Right atrium auricular region (tissue), 2 donors: ENCODE measurements around the gene COL4A6. TPM values are rescaled to one million over a fixed set of nuclear protein-coding genes. Genes with fewer than 3 reads are reported as not detected.
"Not testable (repeated sequence)": the region's sequence is repeated elsewhere in the genome, so short reads cannot be mapped to it uniquely, and the experiment has no call there.

Source experiments
- DNase-seq: peaks from one replicate; pipeline ENCODE4 v3.0.0-alpha.2; 2019; ENCODE audit warnings: low spot score
- H3K27ac ChIP-seq, 2 donors: fragments of 200-600 bp; sonication (generic); 1 replicate in 1 of 2; 2 replicates in 1 of 2; pipeline ENCODE4 v1.5.1; 2016 to 2019
- H3K27me3 ChIP-seq, 2 donors: fragments of 200-600 bp; sonication (generic); one replicate each; pipeline versions ENCODE4 v1.5.1 to v1.6.0; 2017 to 2019
- H3K36me3 ChIP-seq: fragments of 200-600 bp; sonication (generic); one replicate; pipeline ENCODE4 v1.5.1; 2016
- H3K4me1 ChIP-seq, 2 donors: fragments of 200-600 bp; sonication (generic); one replicate each; pipeline versions ENCODE4 v1.5.1 to v1.6.0; 2017 to 2019
- H3K4me3 ChIP-seq, 2 donors: fragments of 200-600 bp; sonication (generic); 1 replicate in 1 of 2; 2 replicates in 1 of 2; pipeline ENCODE4 v1.5.1; 2017 to 2019; ENCODE audit warnings: mild to moderate bottlenecking in 1 of 2, moderate library complexity in 1 of 2
- H3K9me3 ChIP-seq, 2 donors: fragments of 200-600 bp; sonication (generic); one replicate each; pipeline ENCODE4 v1.5.1; 2019
- total RNA-seq, 2 donors: library from RNA; depleted of rRNA; stranded (reverse); fragments of >200 nt; gene quantifications; one replicate each; pipeline ENCODE4 v1.1.0, GENCODE V29; 2016
- TF ChIP-seq, protein P1 (sequence below), 2 donors: fragments of 200-600 bp; sonication (generic); IDR thresholded peaks; one replicate each; pipeline ENCODE4 v1.5.1; 2019; ENCODE audit warnings: antibody characterized with exemption in 2 of 2

The COL4A6 gene
- total RNA-seq, 2 donors from 2014 or later, result 4.6 to 17.7 TPM

DNA sequence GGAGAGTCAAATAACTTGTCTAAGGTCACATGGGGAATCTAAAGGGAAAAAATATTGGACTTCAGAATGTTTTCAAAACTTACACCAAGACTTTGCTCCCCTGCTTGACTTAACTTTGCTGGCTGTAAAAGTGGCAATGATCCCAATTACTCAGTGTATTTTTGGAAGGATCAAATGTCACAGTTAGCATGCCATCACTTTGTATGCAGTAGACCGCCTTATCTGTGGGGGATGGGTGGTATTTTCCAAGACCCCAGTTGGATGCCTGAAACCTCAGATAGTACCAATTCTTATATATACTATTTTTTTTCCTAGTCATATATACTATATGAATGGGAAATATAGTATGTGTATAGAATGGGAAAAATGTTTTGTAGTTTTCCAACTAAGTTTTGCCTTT lies 53.4 kb downstream of the COL4A6 start:
- Histone ChIP-seq H3K27ac (no peak overlapping the region), H3K4me3 (no peak overlapping the region), H3K9me3 (peaks cover 0 to 6% of the 10 kb centered on the region in 2 donors), H3K4me1 (no peaks in the 10 kb centered on the region), H3K27me3 (no peaks in the 10 kb centered on the region), H3K36me3 (no peaks in the 10 kb centered on the region)
- TF ChIP-seq, protein P1, sequence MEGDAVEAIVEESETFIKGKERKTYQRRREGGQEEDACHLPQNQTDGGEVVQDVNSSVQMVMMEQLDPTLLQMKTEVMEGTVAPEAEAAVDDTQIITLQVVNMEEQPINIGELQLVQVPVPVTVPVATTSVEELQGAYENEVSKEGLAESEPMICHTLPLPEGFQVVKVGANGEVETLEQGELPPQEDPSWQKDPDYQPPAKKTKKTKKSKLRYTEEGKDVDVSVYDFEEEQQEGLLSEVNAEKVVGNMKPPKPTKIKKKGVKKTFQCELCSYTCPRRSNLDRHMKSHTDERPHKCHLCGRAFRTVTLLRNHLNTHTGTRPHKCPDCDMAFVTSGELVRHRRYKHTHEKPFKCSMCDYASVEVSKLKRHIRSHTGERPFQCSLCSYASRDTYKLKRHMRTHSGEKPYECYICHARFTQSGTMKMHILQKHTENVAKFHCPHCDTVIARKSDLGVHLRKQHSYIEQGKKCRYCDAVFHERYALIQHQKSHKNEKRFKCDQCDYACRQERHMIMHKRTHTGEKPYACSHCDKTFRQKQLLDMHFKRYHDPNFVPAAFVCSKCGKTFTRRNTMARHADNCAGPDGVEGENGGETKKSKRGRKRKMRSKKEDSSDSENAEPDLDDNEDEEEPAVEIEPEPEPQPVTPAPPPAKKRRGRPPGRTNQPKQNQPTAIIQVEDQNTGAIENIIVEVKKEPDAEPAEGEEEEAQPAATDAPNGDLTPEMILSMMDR (IDR thresholded peaks at IDR 0.05), result no peak
- no peak for DNase-seq

DNA sequence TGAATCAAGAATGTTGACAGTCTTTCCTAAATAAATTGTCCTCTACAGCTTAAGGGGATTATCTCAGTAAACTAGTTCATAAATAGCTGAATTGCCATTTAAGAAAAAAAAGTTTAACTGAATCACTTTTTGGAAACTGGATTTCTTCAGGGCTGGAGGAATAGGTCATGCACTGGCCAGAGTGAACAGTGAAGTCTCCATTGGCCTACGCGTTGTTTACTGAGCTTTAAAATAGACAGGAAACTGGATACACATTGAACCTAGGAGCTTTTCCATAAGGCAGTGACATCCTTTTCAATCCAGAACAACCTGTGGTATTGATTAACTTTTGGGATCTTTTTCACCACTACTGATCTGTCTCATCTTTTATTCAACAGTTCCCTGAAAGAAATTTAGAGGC lies 58.0 kb downstream of the COL4A6 start:
- TF ChIP-seq, protein P1 (IDR thresholded peaks at IDR 0.05), result no peak
- Histone ChIP-seq H3K27me3 (no peaks in the 10 kb centered on the region), H3K27ac (no peak overlapping the region)

GRCh38 chrX:108376821-108377220 lies 61.4 kb downstream of the COL4A6 start:
- H3K27me3 ChIP-seq, DNase-seq, H3K36me3 ChIP-seq, H3K9me3 ChIP-seq, H3K27ac ChIP-seq, H3K4me1 ChIP-seq, H3K4me3 ChIP-seq: not testable (repeated sequence)

More for the DNA sequence above, 58.0 kb downstream of the COL4A6 start:
- no peaks in the 10 kb centered on the region for H3K36me3 ChIP-seq
- no peaks in the 10 kb centered on the region for H3K9me3 ChIP-seq
- no peak overlapping the region for H3K4me3 ChIP-seq
- DNase-seq, result no peak
- no peaks in the 10 kb centered on the region for H3K4me1 ChIP-seq

DNA sequence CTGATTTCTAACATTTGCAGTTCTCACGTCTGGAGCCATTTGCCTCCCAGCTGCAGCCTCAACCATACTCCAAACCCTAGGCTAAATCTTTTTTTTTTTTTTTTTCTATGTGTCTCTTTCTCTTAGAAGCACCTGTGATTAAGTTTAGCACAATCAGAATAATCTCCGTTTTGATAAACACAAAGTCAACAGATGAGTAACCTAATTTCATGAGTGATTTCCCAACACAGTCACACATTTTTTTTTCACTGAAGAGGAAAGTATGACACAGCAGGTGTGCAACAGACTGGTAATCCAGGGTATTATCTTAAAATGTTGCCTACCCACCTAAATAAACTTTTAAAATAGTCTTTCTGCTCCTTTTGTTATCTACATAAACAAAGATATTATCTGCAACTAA lies 62.6 kb downstream of the COL4A6 start:
- not testable (repeated sequence) for H3K27me3 ChIP-seq, H3K9me3 ChIP-seq, DNase-seq, H3K36me3 ChIP-seq, H3K27ac ChIP-seq, H3K4me3 ChIP-seq, H3K4me1 ChIP-seq

- Histone ChIP-seq H3K9me3 (no peaks in the 10 kb centered on the region), H3K4me1 (no peaks in the 10 kb centered on the region), H3K27me3 (no peaks in the 10 kb centered on the region), H3K27ac (no peak overlapping the region), H3K36me3 (no peaks in the 10 kb centered on the region), H3K4me3 (no peak overlapping the region)
- no peak for DNase-seq
- TF ChIP-seq, protein P1 (IDR thresholded peaks at IDR 0.05), result no peak
Measured at GRCh38 chrX:108366644-108367406, 71.4 kb downstream of the COL4A6 start.

- Histone ChIP-seq H3K27me3 (no peaks in the 10 kb centered on the region), H3K36me3 (no peaks in the 10 kb centered on the region), H3K27ac (no peak overlapping the region), H3K4me1 (no peaks in the 10 kb centered on the region), H3K4me3 (no peak overlapping the region), H3K9me3 (no peaks in the 10 kb centered on the region)
- TF ChIP-seq, protein P1 (IDR thresholded peaks at IDR 0.05), result no peak
- DNase-seq, result no peak
Measured at GRCh38 chrX:108362026-108362425, 76.2 kb downstream of the COL4A6 start.

DNA sequence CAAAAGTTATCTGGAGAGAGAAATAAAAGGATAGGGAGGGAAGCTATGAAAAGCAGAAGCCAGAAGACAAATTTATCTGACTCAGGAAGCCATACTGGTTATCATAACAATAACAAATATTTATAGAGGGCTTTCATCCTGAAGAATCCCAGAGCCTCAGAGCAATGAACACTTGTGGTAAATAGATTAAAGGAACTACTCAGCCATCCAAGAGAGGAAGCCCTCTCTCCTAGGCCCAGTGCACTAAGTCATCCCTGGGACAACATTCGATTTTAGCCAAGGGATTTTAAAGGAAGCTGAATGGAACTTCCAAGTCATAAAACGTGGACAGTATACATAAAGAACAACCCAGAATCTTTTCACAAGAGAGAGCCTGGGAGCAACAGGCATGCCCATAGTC lies 76.9 kb downstream of the COL4A6 start:
- H3K27me3 ChIP-seq, result no peaks in the 10 kb centered on the region
- H3K4me3 ChIP-seq, result no peak overlapping the region
- no peak for DNase-seq
- no peaks in the 10 kb centered on the region for H3K36me3 ChIP-seq
- TF ChIP-seq, protein P1 (IDR thresholded peaks at IDR 0.05), result no peak
- no peaks in the 10 kb centered on the region for H3K9me3 ChIP-seq
- no peaks in the 10 kb centered on the region for H3K4me1 ChIP-seq
- H3K27ac ChIP-seq, result no peak overlapping the region
